Fibroblast of lung (primary cell): ENCODE data around the gene ASXL3. TPM values are rescaled to one million over a fixed set of nuclear protein-coding genes. Genes with fewer than 3 reads are reported as not detected.

Experiments used
- DNase-seq, 2 donors: peaks; one replicate each; pipeline versions ENCODE4 v3.0.0 to v3.0.0-alpha.2; 2010; ENCODE audit warnings: low read depth in 2 of 2
- H2AFZ ChIP-seq: 2 replicates; pipeline ENCODE4 v1.5.1; 2012; ENCODE audit warnings: low read length, control low read depth, inconsistent platforms
- H3K27ac ChIP-seq: 2 replicates; pipeline ENCODE4 v1.5.1; 2011; ENCODE audit warnings: low read length, control low read depth; ENCODE audit not compliant: insufficient read depth
- H3K27me3 ChIP-seq: 2 replicates; pipeline ENCODE4 v1.5.1; 2011; ENCODE audit warnings: mild to moderate bottlenecking, low read length; ENCODE audit not compliant: control insufficient read depth, insufficient read depth
- H3K36me3 ChIP-seq: 2 replicates; pipeline ENCODE4 v1.5.1; 2011; ENCODE audit warnings: low read length; ENCODE audit not compliant: control insufficient read depth, insufficient read depth
- H3K4me1 ChIP-seq: 2 replicates; pipeline ENCODE4 v1.5.1; 2011; ENCODE audit warnings: low read length; ENCODE audit not compliant: control insufficient read depth, insufficient read depth; ENCODE audit errors: extremely low read depth
- H3K4me2 ChIP-seq: 2 replicates; pipeline ENCODE4 v1.5.1; 2011; ENCODE audit warnings: low read length, control low read depth; ENCODE audit not compliant: insufficient read depth; ENCODE audit errors: extremely low read depth
- H3K4me3 ChIP-seq, 4 experiments: fragments of 200-600 bp in 1 of 4; sonication (generic) in 1 of 4; replicated peaks in 1 of 4; 2 replicates each; pipeline ENCODE4 v1.5.1; 2011 to 2016; ENCODE audit warnings: low read length in 4 of 4, low read depth in 3 of 4, mild to moderate bottlenecking in 3 of 4, control low read depth in 2 of 4, inconsistent platforms in 1 of 4, mixed read lengths in 1 of 4; ENCODE audit not compliant: insufficient read depth in 1 of 4; ENCODE audit errors: control extremely low read depth in 1 of 4
- H3K79me2 ChIP-seq: 2 replicates; pipeline ENCODE4 v1.5.1; 2012; ENCODE audit warnings: mild to moderate bottlenecking, low read length, inconsistent platforms; ENCODE audit not compliant: control insufficient read depth, insufficient read depth
- H3K9ac ChIP-seq: 2 replicates; pipeline ENCODE4 v1.5.1; 2011; ENCODE audit warnings: mild to moderate bottlenecking, low read length, control low read depth; ENCODE audit not compliant: insufficient read depth
- H3K9me3 ChIP-seq: 2 replicates; pipeline ENCODE4 v1.5.1; 2012; ENCODE audit warnings: low read depth, low read length; ENCODE audit not compliant: control insufficient read depth, insufficient read depth
- H4K20me1 ChIP-seq: 2 replicates; pipeline ENCODE4 v1.5.1; 2011; ENCODE audit warnings: low read length; ENCODE audit not compliant: control insufficient read depth, insufficient read depth; ENCODE audit errors: extremely low read depth
- EZH2 ChIP-seq: IDR thresholded peaks from 2 replicates; pipeline ENCODE4 v1.5.1; 2012; ENCODE audit warnings: low read length, control low read depth, mild to moderate bottlenecking; ENCODE audit errors: missing control alignments
- polyA plus RNA-seq, 2 donors: library from polyadenylated mRNA; depleted of rRNA in 1 of 2; stranded (reverse) in 1 of 2; unstranded in 1 of 2; fragments of >200 nt; gene quantifications; 2 replicates each; pipeline ENCODE4 v1.2.1, GENCODE V29; 2011 to 2012; ENCODE audit warnings: missing spikeins in 1 of 2
- total RNA-seq: library from RNA; depleted of rRNA; stranded (reverse); fragments of >200 nt; gene quantifications from 2 replicates; pipeline ENCODE4 v1.2.1, GENCODE V29; 2014
- TF ChIP-seq, protein P1 (sequence below), 2 donors: IDR thresholded peaks in 1 of 2; conservative IDR thresholded peaks in 1 of 2; 1 replicate in 1 of 2; 2 replicates in 1 of 2; pipeline ENCODE4 v1.5.1; 2011 to 2012; ENCODE audit warnings: low read length in 2 of 2, control low read depth in 1 of 2, inconsistent platforms in 1 of 2, low read depth in 1 of 2, mild to moderate bottlenecking in 1 of 2

The ASXL3 gene
- total and polyA plus RNA-seq, 2 donors (not counting 1 experiment from before 2014, with no cell fraction given), result 0.06 to 0.66 TPM

DNA sequence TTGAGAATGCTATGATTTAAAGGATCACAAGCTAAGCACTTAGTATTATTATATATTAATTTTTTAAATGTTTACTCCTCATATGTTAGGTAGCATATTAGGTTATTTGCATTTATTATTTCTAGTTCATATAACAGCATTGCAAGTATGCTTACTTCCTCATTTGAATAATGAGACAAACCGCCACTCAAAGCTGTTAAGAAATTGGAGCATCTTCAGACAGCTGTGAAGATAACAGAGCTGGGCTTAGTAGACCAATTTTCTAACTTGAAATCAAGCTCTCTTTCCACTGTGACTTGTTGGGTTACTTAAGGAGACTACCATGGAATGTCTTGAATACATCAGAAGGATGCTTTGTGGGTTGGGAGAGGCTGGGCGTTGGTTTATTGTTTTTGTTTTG is 139.3 kb downstream of the ASXL3 start:
- no peaks in the 10 kb centered on the region for H3K4me1 ChIP-seq
- no peak overlapping the region for H3K27ac ChIP-seq
- H3K9me3 ChIP-seq, result no peaks in the 10 kb centered on the region
- no peak overlapping the region for H2AFZ ChIP-seq
- no peak overlapping the region for H3K4me3 ChIP-seq
- TF ChIP-seq, protein P1, sequence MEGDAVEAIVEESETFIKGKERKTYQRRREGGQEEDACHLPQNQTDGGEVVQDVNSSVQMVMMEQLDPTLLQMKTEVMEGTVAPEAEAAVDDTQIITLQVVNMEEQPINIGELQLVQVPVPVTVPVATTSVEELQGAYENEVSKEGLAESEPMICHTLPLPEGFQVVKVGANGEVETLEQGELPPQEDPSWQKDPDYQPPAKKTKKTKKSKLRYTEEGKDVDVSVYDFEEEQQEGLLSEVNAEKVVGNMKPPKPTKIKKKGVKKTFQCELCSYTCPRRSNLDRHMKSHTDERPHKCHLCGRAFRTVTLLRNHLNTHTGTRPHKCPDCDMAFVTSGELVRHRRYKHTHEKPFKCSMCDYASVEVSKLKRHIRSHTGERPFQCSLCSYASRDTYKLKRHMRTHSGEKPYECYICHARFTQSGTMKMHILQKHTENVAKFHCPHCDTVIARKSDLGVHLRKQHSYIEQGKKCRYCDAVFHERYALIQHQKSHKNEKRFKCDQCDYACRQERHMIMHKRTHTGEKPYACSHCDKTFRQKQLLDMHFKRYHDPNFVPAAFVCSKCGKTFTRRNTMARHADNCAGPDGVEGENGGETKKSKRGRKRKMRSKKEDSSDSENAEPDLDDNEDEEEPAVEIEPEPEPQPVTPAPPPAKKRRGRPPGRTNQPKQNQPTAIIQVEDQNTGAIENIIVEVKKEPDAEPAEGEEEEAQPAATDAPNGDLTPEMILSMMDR (conservative IDR thresholded peaks at IDR 0.05 in 1 of 2, IDR thresholded peaks at IDR 0.05 in 1 of 2; ENCODE audit: low read depth in 1 of 2, low read length in 2 of 2), result no peak
- TF ChIP-seq EZH2, result no peak
- no peak for DNase-seq
- H3K79me2 ChIP-seq, result no peaks in the 10 kb centered on the region
- no peak overlapping the region for H3K4me2 ChIP-seq
- H3K9ac ChIP-seq, result no peak overlapping the region
- H3K27me3 ChIP-seq, result no peaks in the 10 kb centered on the region
- H3K36me3 ChIP-seq, result no peaks in the 10 kb centered on the region
- no peaks in the 10 kb centered on the region for H4K20me1 ChIP-seq

DNA sequence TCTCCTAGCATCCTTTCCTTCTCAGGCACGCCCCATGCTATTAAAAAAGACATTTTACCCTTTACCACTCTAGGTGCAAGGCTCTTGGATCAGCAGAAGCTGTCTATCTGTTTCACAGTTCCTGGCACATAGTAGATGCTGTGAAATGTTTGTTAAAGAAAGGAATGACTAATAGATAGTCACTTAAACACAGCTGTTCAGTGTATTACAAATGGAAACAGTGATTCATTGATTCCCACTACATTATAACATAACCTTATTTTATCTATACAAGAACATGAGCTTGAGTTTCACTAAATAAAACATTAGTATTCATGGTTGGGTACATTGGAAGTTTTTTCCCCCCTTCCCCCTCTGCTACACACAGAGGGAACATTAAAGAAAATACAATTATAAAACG is 142.1 kb downstream of the ASXL3 start:
- H3K27ac ChIP-seq, result no peak overlapping the region
- no peaks in the 10 kb centered on the region for H3K27me3 ChIP-seq
- H2AFZ ChIP-seq, result no peak overlapping the region
- no peak overlapping the region for H3K4me2 ChIP-seq
- H3K9ac ChIP-seq, result no peak overlapping the region
- H3K9me3 ChIP-seq, result no peaks in the 10 kb centered on the region
- no peaks in the 10 kb centered on the region for H3K79me2 ChIP-seq
- H3K36me3 ChIP-seq, result no peaks in the 10 kb centered on the region
- no peaks in the 10 kb centered on the region for H4K20me1 ChIP-seq
- no peak overlapping the region for H3K4me3 ChIP-seq
- peak; percentile 91 for DNase-seq
- H3K4me1 ChIP-seq, result no peaks in the 10 kb centered on the region
- TF ChIP-seq, protein P1 (conservative IDR thresholded peaks at IDR 0.05 in 1 of 2, IDR thresholded peaks at IDR 0.05 in 1 of 2; ENCODE audit: low read depth in 1 of 2, low read length in 2 of 2), result no peak
- no peak for TF ChIP-seq EZH2

DNA sequence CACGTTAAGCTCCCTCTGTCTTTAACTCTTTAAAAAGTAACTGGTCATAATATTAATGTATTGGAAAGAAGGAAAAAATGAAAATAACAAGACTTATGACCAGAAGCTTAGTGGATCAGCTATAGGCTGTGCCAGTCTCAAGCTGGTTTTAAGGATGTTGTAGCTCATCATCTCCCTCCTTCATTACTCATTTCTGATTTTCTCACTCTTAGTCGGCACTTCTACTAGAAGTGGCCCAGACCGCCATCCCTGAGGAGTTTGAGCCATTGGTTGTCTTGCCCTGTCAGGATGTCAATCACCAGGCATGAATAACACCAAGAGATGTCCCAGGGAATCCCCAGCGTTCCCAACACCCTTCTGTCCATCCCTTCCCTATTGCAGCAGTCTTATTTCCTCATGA is 151.5 kb downstream of the ASXL3 start:
- Histone ChIP-seq H3K27me3 (no peaks in the 10 kb centered on the region), H3K9me3 (no peaks in the 10 kb centered on the region), H3K4me2 (no peak overlapping the region), H3K9ac (no peak overlapping the region), H3K4me3 (no peak overlapping the region), H3K27ac (no peak overlapping the region), H3K79me2 (no peaks in the 10 kb centered on the region), H4K20me1 (no peaks in the 10 kb centered on the region), H3K36me3 (no peaks in the 10 kb centered on the region), H3K4me1 (no peaks in the 10 kb centered on the region), H2AFZ (no peak overlapping the region)
- TF ChIP-seq EZH2, result no peak
- TF ChIP-seq, protein P1 (conservative IDR thresholded peaks at IDR 0.05 in 1 of 2, IDR thresholded peaks at IDR 0.05 in 1 of 2; ENCODE audit: low read depth in 1 of 2, low read length in 2 of 2), result no peak
- no peak for DNase-seq
